Activated T-cell treated with anti-CD3 and anti-CD28 coated beads, Interleukin-2, amount 50 U/mL, for 72 hours (primary cell): ENCODE results near the gene CCSER1. TPM values are rescaled to one million over a fixed set of nuclear protein-coding genes. Genes with fewer than 3 reads are reported as not detected.

Experiments used
- ATAC-seq, 2 donors: fragments of 150-1000 bp; cut with Tn5 transposase; replicated peaks in 1 of 2; 2 replicates each; pipeline ENCODE4 v1.10.0; 2021; ENCODE audit warnings: moderate library complexity in 2 of 2, mild to moderate bottlenecking in 1 of 2
- DNase-seq, 2 donors: peaks; one replicate each; pipeline ENCODE4 v3.0.0; 2021 to 2022; ENCODE audit warnings: mixed read lengths in 1 of 2
- H3K27ac Mint-ChIP-seq: one replicate; pipeline ENCODE4 v1.8.0; 2022; ENCODE audit warnings: mild to moderate bottlenecking, moderate library complexity, mixed read lengths
- H3K27me3 Mint-ChIP-seq: one replicate; pipeline ENCODE4 v1.8.0; 2022; ENCODE audit warnings: low read depth, mixed read lengths
- H3K36me3 Mint-ChIP-seq, 2 donors: one replicate each; pipeline ENCODE4 v1.8.0; 2022; ENCODE audit warnings: mixed read lengths in 2 of 2, mild to moderate bottlenecking in 1 of 2; ENCODE audit not compliant: insufficient read depth in 2 of 2
- H3K4me1 Mint-ChIP-seq: one replicate; pipeline ENCODE4 v1.8.0; 2022; ENCODE audit warnings: low read depth, mixed read lengths
- H3K4me3 Mint-ChIP-seq, 2 donors: one replicate each; pipeline ENCODE4 v1.8.0; 2022; ENCODE audit warnings: mild to moderate bottlenecking in 2 of 2, mixed read lengths in 2 of 2, moderate library complexity in 2 of 2
- H3K9me3 Mint-ChIP-seq, 2 donors: one replicate each; pipeline ENCODE4 v1.8.0; 2022; ENCODE audit warnings: mixed read lengths in 2 of 2
- total RNA-seq, 2 donors: library from RNA; stranded (reverse); gene quantifications; one replicate each; pipeline ENCODE4 v1.2.3, GENCODE V29; 2022

The CCSER1 gene
- total RNA-seq, 2 donors from 2014 or later = 0.09 TPM; not detected in 1

- H3K27me3 Mint-ChIP-seq = no peaks in the 10 kb centered on the region
- peaks cover 2% of the 10 kb centered on the region in 2 donors for H3K9me3 Mint-ChIP-seq
- no peak overlapping the region for H3K27ac Mint-ChIP-seq
- ATAC-seq = no peak
- H3K4me3 Mint-ChIP-seq = no peak overlapping the region
- H3K36me3 Mint-ChIP-seq = no peaks in the 10 kb centered on the region
- H3K4me1 Mint-ChIP-seq = no peaks in the 10 kb centered on the region
- DNase-seq = no peak
Observed at GRCh38 chr4:90536408-90536807, 409.2 kb downstream of the CCSER1 start.

DNA sequence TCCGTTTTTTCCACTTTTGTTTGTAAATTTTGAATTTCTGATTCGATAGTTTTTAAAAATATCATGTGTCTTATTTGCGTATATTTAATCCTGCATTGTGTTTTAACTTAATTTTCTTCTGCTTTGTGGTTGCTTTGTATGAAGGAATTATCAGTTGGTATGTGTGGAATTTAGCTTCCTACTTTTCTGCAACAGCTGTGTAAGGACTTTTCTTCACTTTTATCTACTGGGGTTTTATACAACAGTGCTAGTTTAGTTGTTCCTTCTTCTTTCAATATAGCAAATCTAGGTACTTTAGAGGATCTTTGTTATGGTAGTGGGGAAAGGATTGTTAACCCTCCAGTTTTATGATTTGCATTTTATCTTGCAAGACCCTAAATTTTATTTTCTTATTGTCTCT, 410.3 kb downstream of the CCSER1 start:
- no peak overlapping the region for H3K4me3 Mint-ChIP-seq
- DNase-seq (no peak), ATAC-seq (no peak)
- H3K27me3 Mint-ChIP-seq = no peaks in the 10 kb centered on the region
- peaks cover 2% of the 10 kb centered on the region in 2 donors for H3K9me3 Mint-ChIP-seq
- no peaks in the 10 kb centered on the region for H3K4me1 Mint-ChIP-seq
- H3K36me3 Mint-ChIP-seq = no peaks in the 10 kb centered on the region
- no peak overlapping the region for H3K27ac Mint-ChIP-seq

DNA sequence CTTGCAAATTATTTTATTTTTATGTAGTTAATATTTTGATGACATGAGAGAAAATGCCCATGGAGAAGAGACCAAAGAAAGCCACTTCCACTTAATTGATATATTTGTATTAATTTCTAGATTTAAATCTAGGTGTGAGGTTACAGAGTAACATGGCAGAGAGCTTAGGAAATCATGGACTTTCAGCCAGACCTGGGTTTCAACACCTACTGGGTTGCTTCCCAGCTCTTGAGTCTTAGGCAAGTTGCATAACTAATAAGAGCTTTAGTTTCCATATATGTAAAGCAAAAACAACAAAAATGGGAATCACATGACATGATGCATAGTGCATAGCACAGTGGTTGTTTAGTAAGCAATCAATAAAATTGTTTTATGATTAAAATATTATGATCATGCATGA, 413.3 kb downstream of the CCSER1 start:
- no peak for ATAC-seq
- no peak overlapping the region for H3K27ac Mint-ChIP-seq
- no peak for DNase-seq
- peaks cover 0 to 2% of the 10 kb centered on the region in 2 donors for H3K9me3 Mint-ChIP-seq
- H3K27me3 Mint-ChIP-seq = no peaks in the 10 kb centered on the region
- no peaks in the 10 kb centered on the region for H3K4me1 Mint-ChIP-seq
- H3K36me3 Mint-ChIP-seq = no peaks in the 10 kb centered on the region
- H3K4me3 Mint-ChIP-seq = no peak overlapping the region

DNA sequence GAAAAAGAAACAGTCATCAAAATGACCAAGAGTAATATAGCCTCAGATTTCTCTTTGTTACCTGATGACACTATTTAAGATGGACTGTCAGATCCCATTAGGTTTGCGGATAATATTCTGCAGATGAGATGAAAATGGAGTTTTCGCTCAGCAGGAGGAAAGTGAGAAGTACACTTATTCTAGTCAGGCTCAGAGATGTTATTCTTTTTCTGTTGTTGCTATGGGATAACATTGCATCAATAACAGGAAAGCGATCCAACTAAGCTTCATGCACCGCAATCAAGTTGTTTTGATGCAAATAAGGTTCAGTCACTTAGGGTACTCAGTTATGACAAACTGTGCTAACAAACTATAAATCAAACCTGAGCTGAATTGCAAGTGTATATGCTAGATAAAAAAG, 415.0 kb downstream of the CCSER1 start:
- no peaks in the 10 kb centered on the region for H3K27me3 Mint-ChIP-seq
- peaks cover 0 to 2% of the 10 kb centered on the region in 2 donors for H3K9me3 Mint-ChIP-seq
- no peak overlapping the region for H3K27ac Mint-ChIP-seq
- no peaks in the 10 kb centered on the region for H3K4me1 Mint-ChIP-seq
- DNase-seq (no peak), ATAC-seq (no peak)
- no peak overlapping the region for H3K4me3 Mint-ChIP-seq
- H3K36me3 Mint-ChIP-seq = no peaks in the 10 kb centered on the region

- ATAC-seq (no peak), DNase-seq (no peak)
- H3K36me3 Mint-ChIP-seq = no peaks in the 10 kb centered on the region
- H3K4me1 Mint-ChIP-seq = no peaks in the 10 kb centered on the region
- no peaks in the 10 kb centered on the region for H3K27me3 Mint-ChIP-seq
- H3K27ac Mint-ChIP-seq = no peak overlapping the region
- H3K9me3 Mint-ChIP-seq = peaks cover 0 to 2% of the 10 kb centered on the region in 2 donors
- no peak overlapping the region for H3K4me3 Mint-ChIP-seq
Observed at GRCh38 chr4:90543419-90544170, 416.4 kb downstream of the CCSER1 start.

- Mint-ChIP-seq H3K27me3 (no peaks in the 10 kb centered on the region), H3K4me1 (no peaks in the 10 kb centered on the region), H3K4me3 (no peak overlapping the region), H3K27ac (no peak overlapping the region), H3K9me3 (peaks cover 0 to 1% of the 10 kb centered on the region in 2 donors), H3K36me3 (no peaks in the 10 kb centered on the region)
- ATAC-seq (no peak), DNase-seq (no peak)
Observed at GRCh38 chr4:90544532-90545045, 417.4 kb downstream of the CCSER1 start.

DNA sequence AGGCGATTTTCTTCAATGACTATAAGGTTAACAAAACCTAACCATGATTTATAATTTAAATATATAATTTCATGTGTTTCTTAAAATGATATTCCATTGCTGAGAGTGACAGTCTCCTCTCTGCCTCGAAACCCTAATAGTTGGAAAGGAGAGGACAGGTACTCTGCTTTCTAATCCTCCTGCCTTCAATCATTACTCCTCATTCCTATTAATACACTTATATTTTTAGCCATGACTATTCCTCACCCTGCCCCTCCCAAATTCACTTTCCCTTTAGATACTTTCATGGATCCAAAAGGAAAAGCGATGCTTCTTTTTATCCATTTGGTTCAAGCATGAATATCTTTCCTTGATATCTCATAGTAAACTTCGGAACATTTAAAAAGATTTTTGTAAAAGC, 418.2 kb downstream of the CCSER1 start:
- Mint-ChIP-seq H3K27ac (no peak overlapping the region), H3K4me3 (no peak overlapping the region), H3K36me3 (no peaks in the 10 kb centered on the region), H3K9me3 (no peaks in the 10 kb centered on the region), H3K27me3 (no peaks in the 10 kb centered on the region), H3K4me1 (no peaks in the 10 kb centered on the region)
- ATAC-seq = no peak
- DNase-seq = no peak

DNA sequence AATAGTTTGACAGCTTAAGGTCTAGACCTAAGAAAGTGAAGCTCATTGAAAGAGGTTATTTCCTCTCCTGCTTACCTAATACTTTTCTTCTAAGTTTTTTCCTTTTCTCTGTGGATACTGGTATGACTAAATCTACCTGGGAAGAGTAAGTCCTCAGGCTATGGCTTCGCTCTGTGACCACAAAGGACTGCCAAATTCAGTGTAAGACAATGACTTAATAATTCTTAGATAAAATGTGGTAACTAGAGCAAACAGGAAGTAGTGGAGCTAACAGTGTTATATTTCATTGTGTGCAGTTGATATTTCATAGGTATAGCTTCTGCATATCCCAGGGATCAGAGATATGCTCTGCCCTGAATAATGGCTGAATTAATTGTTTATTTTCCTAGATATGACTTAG, 418.9 kb downstream of the CCSER1 start:
- H3K9me3 Mint-ChIP-seq = no peaks in the 10 kb centered on the region
- H3K36me3 Mint-ChIP-seq = no peaks in the 10 kb centered on the region
- no peak overlapping the region for H3K27ac Mint-ChIP-seq
- no peaks in the 10 kb centered on the region for H3K4me1 Mint-ChIP-seq
- DNase-seq = no peak
- ATAC-seq = no peak
- no peak overlapping the region for H3K4me3 Mint-ChIP-seq
- no peaks in the 10 kb centered on the region for H3K27me3 Mint-ChIP-seq

DNA sequence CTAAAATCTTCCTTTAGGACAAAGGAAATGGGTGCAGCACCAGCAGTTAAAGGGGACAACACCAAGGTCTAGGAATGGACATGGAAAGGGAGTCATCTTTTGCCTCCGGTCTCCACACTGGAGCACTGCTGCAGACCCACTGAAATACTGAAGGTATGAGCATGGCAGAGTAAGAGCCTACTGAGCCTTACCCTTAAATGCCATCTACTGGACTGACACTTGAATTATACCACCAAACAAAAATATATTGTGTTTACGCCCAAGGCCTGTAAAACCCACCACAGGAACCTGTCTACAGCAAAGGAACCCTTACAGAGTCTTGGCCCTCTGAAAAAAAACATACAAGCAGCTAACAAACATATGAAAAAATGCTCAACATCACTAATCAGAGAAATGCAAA, 443.4 kb downstream of the CCSER1 start:
- peaks cover 0 to 2% of the 10 kb centered on the region in 2 donors for H3K9me3 Mint-ChIP-seq
- no peaks in the 10 kb centered on the region for H3K27me3 Mint-ChIP-seq
- DNase-seq (no peak), ATAC-seq (no peak)
- H3K36me3 Mint-ChIP-seq = no peaks in the 10 kb centered on the region
- no peak overlapping the region for H3K27ac Mint-ChIP-seq
- no peaks in the 10 kb centered on the region for H3K4me1 Mint-ChIP-seq
- no peak overlapping the region for H3K4me3 Mint-ChIP-seq

DNA sequence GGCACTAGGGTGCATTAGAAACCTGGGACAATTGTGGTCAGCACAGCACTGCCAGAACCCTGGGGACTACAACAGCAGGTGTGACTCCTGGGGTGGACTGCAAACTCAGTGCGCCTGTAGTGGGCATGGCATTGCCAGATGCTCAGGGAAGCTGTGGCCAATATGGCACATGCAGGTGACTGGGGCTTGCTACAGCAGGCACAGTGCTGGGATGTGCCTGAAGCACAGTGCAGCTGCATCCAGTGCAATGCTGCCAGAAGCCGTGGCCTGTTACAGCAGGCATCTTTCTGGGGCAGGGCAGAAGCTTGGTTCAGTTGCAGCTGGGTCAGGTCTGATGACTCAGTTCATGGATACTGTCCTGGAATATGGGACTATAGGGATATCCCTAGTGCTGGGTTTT, 445.8 kb downstream of the CCSER1 start:
- H3K27ac Mint-ChIP-seq = no peak overlapping the region
- H3K4me3 Mint-ChIP-seq = no peak overlapping the region
- no peaks in the 10 kb centered on the region for H3K36me3 Mint-ChIP-seq
- no peaks in the 10 kb centered on the region for H3K4me1 Mint-ChIP-seq
- ATAC-seq (no peak), DNase-seq (no peak)
- peaks cover 0 to 4% of the 10 kb centered on the region in 2 donors for H3K9me3 Mint-ChIP-seq
- no peaks in the 10 kb centered on the region for H3K27me3 Mint-ChIP-seq

DNA sequence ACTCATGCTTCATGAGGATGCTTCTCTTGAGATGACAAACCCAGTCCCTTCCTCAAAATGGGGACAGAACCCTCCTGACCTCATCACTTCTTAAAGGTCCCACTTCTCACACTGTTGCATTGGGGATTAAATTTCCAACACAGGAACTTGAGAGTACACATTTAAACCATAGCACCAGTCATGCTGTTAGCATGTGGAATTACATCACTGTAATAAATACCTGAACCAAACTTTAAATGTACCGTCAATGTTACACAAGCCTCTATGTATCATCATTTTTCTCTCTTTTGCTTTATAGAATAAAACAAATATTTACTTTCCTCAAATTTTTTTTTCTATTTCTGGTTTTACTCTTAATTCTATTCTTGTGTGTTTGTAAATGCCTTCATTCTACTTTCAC, 448.2 kb downstream of the CCSER1 start:
- H3K4me3 Mint-ChIP-seq = no peak overlapping the region
- ATAC-seq (no peak), DNase-seq (no peak)
- no peak overlapping the region for H3K27ac Mint-ChIP-seq
- H3K4me1 Mint-ChIP-seq = no peaks in the 10 kb centered on the region
- H3K27me3 Mint-ChIP-seq = no peaks in the 10 kb centered on the region
- peaks cover 0 to 4% of the 10 kb centered on the region in 2 donors for H3K9me3 Mint-ChIP-seq
- no peaks in the 10 kb centered on the region for H3K36me3 Mint-ChIP-seq

DNA sequence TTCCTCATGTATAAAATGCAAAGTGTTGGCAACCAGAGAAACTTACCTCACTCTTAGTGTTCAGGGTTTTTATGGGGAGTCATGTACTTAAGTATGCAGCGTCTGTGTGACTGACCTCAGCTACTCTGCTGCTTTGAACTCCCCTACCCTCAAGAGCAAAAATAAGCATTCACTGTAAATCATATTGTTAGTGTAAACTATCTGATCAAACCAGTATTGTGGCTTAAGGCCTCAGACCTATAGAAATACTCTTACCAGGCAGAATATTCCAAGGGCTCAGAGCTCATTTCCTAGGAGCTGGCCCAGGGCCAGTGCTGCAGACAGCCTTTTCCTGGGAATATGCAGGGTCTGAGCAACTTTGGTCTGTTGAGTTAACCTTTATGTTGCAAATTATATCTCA, 453.1 kb downstream of the CCSER1 start:
- ATAC-seq (no peak), DNase-seq (no peak)
- Mint-ChIP-seq H3K9me3 (peaks cover 0 to 1% of the 10 kb centered on the region in 2 donors), H3K4me3 (no peak overlapping the region), H3K27me3 (no peaks in the 10 kb centered on the region), H3K4me1 (no peaks in the 10 kb centered on the region), H3K27ac (no peak overlapping the region), H3K36me3 (no peaks in the 10 kb centered on the region)

- ATAC-seq = no peak
- Mint-ChIP-seq H3K4me3 (no peak overlapping the region), H3K9me3 (no peaks in the 10 kb centered on the region), H3K36me3 (no peaks in the 10 kb centered on the region), H3K27ac (no peak overlapping the region), H3K4me1 (no peaks in the 10 kb centered on the region), H3K27me3 (no peaks in the 10 kb centered on the region)
- DNase-seq = no peak
Observed at GRCh38 chr4:90582087-90582486, 454.9 kb downstream of the CCSER1 start.

- Mint-ChIP-seq H3K27ac (no peak overlapping the region), H3K4me1 (no peaks in the 10 kb centered on the region), H3K4me3 (no peak overlapping the region), H3K36me3 (no peaks in the 10 kb centered on the region), H3K9me3 (no peaks in the 10 kb centered on the region), H3K27me3 (no peaks in the 10 kb centered on the region)
- ATAC-seq (no peak), DNase-seq (no peak)
Observed at GRCh38 chr4:90584051-90584450, 456.9 kb downstream of the CCSER1 start.
